Rectal smooth muscle tissue (tissue), 1 donor: ENCODE results near the gene RWDD3.

Source experiments
- H3K27ac ChIP-seq: one replicate; pipeline ENCODE4 v1.7.0; 2013; ENCODE audit warnings: low read depth, low read length, inconsistent platforms
- H3K27me3 ChIP-seq: one replicate; pipeline ENCODE4 v1.7.0; 2013; ENCODE audit warnings: low read length; ENCODE audit not compliant: control insufficient read depth, insufficient read depth
- H3K36me3 ChIP-seq: one replicate; pipeline ENCODE4 v1.7.0; 2013; ENCODE audit warnings: low read length; ENCODE audit not compliant: control insufficient read depth, insufficient read depth
- H3K4me1 ChIP-seq: one replicate; pipeline ENCODE4 v1.7.0; 2013; ENCODE audit warnings: low read length; ENCODE audit not compliant: control insufficient read depth, insufficient read depth
- H3K4me3 ChIP-seq: one replicate; pipeline ENCODE4 v1.7.0; 2013; ENCODE audit warnings: low read length
- H3K9ac ChIP-seq: one replicate; pipeline ENCODE4 v1.7.0; 2013; ENCODE audit warnings: low read length

RWDD3 gene

GRCh38 chr1:95233319-95233736, 682 bp upstream of the RWDD3 start:
- H3K4me3 ChIP-seq, result peak overlapping the region; percentile 81
- H3K27ac ChIP-seq, result peak overlapping the region; percentile 76
- no peaks in the 10 kb centered on the region for H3K27me3 ChIP-seq
- H3K9ac ChIP-seq, result peak overlapping the region; percentile 6
- H3K4me1 ChIP-seq, result peaks cover 5% of the 10 kb centered on the region
- H3K36me3 ChIP-seq, result no peaks in the 10 kb centered on the region

- no peaks in the 10 kb centered on the region for H3K27me3 ChIP-seq
- no peak overlapping the region for H3K9ac ChIP-seq
- H3K27ac ChIP-seq, result no peak overlapping the region
- peaks cover 9% of the 10 kb centered on the region for H3K36me3 ChIP-seq
- peaks cover 5% of the 10 kb centered on the region for H3K4me1 ChIP-seq
- no peak overlapping the region for H3K4me3 ChIP-seq
Observed at GRCh38 chr1:95236784-95237575, 3.0 kb downstream of the RWDD3 start.

- H3K36me3 ChIP-seq, result peaks cover 10% of the 10 kb centered on the region
- H3K4me1 ChIP-seq, result peaks cover 3% of the 10 kb centered on the region
- H3K27ac ChIP-seq, result no peak overlapping the region
- no peaks in the 10 kb centered on the region for H3K27me3 ChIP-seq
- no peak overlapping the region for H3K9ac ChIP-seq
- no peak overlapping the region for H3K4me3 ChIP-seq
Observed at GRCh38 chr1:95237981-95238703, 4.1 kb downstream of the RWDD3 start.

- Histone ChIP-seq H3K9ac (no peak overlapping the region), H3K4me1 (no peaks in the 10 kb centered on the region), H3K27me3 (no peaks in the 10 kb centered on the region), H3K4me3 (no peak overlapping the region), H3K27ac (no peak overlapping the region), H3K36me3 (peaks cover 14% of the 10 kb centered on the region)
Observed at GRCh38 chr1:95245029-95245428, 11.0 kb downstream of the RWDD3 start.

- no peak overlapping the region for H3K9ac ChIP-seq
- H3K27me3 ChIP-seq, result no peaks in the 10 kb centered on the region
- H3K4me3 ChIP-seq, result no peak overlapping the region
- H3K27ac ChIP-seq, result no peak overlapping the region
- H3K36me3 ChIP-seq, result peaks cover 9% of the 10 kb centered on the region
- no peaks in the 10 kb centered on the region for H3K4me1 ChIP-seq
Observed at GRCh38 chr1:95246511-95246910, 12.5 kb downstream of the RWDD3 start.

GRCh38 chr1:95247607-95248006, 13.6 kb downstream of the RWDD3 start:
- no peak overlapping the region for H3K9ac ChIP-seq
- H3K4me1 ChIP-seq, result no peaks in the 10 kb centered on the region
- no peaks in the 10 kb centered on the region for H3K27me3 ChIP-seq
- H3K27ac ChIP-seq, result no peak overlapping the region
- H3K4me3 ChIP-seq, result no peak overlapping the region
- peaks cover 5% of the 10 kb centered on the region for H3K36me3 ChIP-seq

- Histone ChIP-seq H3K9ac (no peak overlapping the region), H3K4me1 (no peaks in the 10 kb centered on the region), H3K27me3 (no peaks in the 10 kb centered on the region), H3K27ac (no peak overlapping the region), H3K4me3 (no peak overlapping the region), H3K36me3 (peaks cover 3% of the 10 kb centered on the region)
Observed at GRCh38 chr1:95249916-95250315, 15.9 kb downstream of the RWDD3 start.

- H3K27ac ChIP-seq, result no peak overlapping the region
- no peak overlapping the region for H3K4me3 ChIP-seq
- no peaks in the 10 kb centered on the region for H3K27me3 ChIP-seq
- no peak overlapping the region for H3K9ac ChIP-seq
- no peaks in the 10 kb centered on the region for H3K4me1 ChIP-seq
- peaks cover 3% of the 10 kb centered on the region for H3K36me3 ChIP-seq
Observed at GRCh38 chr1:95252422-95252821, 18.4 kb downstream of the RWDD3 start.

GRCh38 chr1:95254959-95255358, 20.9 kb downstream of the RWDD3 start:
- no peak overlapping the region for H3K27ac ChIP-seq
- no peaks in the 10 kb centered on the region for H3K36me3 ChIP-seq
- no peak overlapping the region for H3K9ac ChIP-seq
- no peaks in the 10 kb centered on the region for H3K4me1 ChIP-seq
- H3K27me3 ChIP-seq, result no peaks in the 10 kb centered on the region
- no peak overlapping the region for H3K4me3 ChIP-seq

GRCh38 chr1:95255826-95256225, 21.8 kb downstream of the RWDD3 start:
- Histone ChIP-seq H3K36me3 (no peaks in the 10 kb centered on the region), H3K9ac (no peak overlapping the region), H3K4me1 (no peaks in the 10 kb centered on the region), H3K4me3 (no peak overlapping the region), H3K27ac (no peak overlapping the region), H3K27me3 (no peaks in the 10 kb centered on the region)

GRCh38 chr1:95257758-95258157, 23.7 kb downstream of the RWDD3 start:
- no peaks in the 10 kb centered on the region for H3K36me3 ChIP-seq

GRCh38 chr1:95259245-95259644, 25.2 kb downstream of the RWDD3 start:
- Histone ChIP-seq H3K27ac (no peak overlapping the region), H3K27me3 (no peaks in the 10 kb centered on the region), H3K36me3 (no peaks in the 10 kb centered on the region), H3K4me3 (no peak overlapping the region), H3K4me1 (no peaks in the 10 kb centered on the region), H3K9ac (no peak overlapping the region)

More at GRCh38 chr1:95257758-95258157, 23.7 kb downstream of the RWDD3 start:
- Histone ChIP-seq H3K9ac (no peak overlapping the region), H3K27ac (no peak overlapping the region), H3K4me3 (no peak overlapping the region), H3K27me3 (no peaks in the 10 kb centered on the region), H3K4me1 (no peaks in the 10 kb centered on the region)
